ENCODE data around the gene MAP3K5.
A peak's percentile ranks its signal among the peaks of the same experiment; 100 is the strongest.
"Not testable (repeated sequence)": the region's sequence is repeated elsewhere in the genome, so short reads cannot be mapped to it uniquely, and the experiment has no call there.

The MAP3K5 gene

GRCh38 chr6:136607932-136608772 is 184.1 kb downstream of the MAP3K5 start:
- DNase-seq (ENCODE audit: low read depth): peak; percentile 38

DNA sequence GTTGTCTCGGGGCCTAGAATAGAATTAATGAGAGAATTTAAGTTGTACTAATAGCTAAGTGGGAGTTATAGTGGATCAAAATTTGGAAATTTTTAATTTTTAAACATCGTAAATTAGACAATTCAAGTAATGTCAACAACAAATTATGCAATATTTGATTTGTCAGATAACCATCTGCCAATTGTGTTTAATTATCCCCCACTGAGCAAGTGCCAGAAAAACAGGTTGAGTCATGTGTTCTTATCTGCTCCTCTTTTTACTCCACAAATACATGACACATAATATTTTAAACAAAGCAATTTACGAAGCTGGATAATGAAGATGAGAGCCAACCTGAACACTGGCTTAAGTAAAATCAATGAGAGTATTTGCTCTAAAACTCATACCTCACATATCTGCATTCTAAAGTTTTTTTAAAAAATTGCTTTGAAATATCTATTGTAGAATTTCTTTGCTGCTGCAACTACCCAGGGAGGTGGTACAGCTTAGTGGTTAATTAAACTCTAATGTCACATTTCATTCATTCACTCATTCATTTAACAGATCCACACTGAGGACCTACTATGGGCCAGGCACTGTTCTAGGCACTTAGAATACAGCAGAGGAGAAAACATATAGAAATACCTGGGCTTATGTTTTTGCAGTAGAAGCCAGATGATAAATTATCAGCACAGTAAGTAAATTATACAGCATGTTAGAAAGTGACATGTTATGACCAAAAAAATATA is 184.9 kb downstream of the MAP3K5 start:
- no peak for DNase-seq (ENCODE audit: low read depth)

DNA sequence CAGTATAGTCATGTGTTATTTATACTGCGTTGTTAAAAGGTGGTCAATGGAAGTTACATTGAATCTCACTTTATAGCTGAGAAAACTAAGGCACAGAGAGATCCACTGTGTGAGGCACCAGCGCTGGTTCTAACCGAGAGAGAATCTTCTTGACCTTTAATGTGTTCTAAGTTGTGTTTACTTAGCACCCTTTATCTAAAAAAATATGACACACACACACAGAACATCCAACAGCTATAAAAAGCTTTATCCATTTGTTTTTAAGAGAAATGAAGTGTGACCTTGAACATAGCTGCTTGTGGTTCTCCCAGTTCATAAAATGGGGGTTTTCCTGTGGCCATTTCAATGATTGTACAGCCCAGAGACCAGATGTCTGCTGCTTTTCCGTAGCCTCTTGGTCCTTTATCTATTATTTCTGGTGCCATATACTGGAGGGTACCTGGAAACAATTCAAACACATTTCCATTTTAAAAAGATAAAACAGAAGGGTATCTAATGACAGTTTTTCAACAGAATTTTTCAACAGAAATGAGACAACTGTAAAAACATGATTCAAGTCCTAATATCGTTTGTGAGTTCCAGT is 187.3 kb downstream of the MAP3K5 start:
- no peak for DNase-seq (ENCODE audit: low read depth)

DNA sequence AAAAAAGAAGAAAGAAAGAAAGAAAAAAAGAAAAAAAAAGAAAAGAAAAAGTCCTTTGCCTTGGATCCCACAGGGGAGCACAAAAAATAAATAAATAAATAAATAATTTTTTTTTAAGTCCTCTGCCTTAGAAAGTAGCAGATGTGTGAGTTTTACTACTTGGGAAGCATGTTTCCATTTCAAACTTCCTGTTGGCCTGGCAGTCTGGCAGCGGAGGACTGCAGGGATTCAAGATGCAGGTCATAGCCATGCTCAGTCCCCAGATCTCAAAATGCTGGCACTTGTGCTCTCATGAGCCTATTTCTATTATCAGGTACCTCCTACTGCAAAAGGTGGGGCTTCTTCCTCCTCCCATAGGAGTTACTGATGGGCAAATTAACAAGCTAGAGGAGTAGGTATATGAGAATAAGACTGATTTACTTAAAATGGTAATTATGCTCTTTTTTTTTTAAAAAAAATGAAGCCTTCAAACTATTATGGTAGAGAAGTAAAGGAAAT is 187.9 kb downstream of the MAP3K5 start:
- no peak for DNase-seq (ENCODE audit: low read depth)

DNA sequence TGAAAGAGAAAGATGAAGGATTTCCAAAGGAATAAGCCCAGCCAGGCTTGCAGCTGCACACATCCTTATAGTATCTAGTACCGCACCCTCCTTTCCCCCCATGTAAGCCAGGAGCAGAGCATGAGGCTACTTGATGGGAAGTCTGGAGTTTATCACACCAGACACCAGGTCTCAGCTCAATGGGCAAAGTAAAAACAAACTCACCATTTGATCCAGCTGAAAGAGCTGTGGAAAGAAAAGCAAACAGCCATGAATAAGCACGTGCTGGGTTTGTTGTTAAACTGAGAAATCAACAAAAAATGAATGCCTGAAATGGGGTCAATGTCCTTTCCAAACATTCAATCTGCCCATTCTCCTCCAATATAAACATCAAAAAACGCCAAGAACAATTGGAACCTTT is 191.5 kb downstream of the MAP3K5 start:
- peak; percentile 58 for DNase-seq (ENCODE audit: low read depth)

GRCh38 chr6:136599329-136600011 is 192.8 kb downstream of the MAP3K5 start:
- DNase-seq (ENCODE audit: low read depth): peak; percentile 64

- DNase-seq (ENCODE audit: low read depth): no peak
Observed at GRCh38 chr6:136598048-136598447, 194.2 kb downstream of the MAP3K5 start.

DNA sequence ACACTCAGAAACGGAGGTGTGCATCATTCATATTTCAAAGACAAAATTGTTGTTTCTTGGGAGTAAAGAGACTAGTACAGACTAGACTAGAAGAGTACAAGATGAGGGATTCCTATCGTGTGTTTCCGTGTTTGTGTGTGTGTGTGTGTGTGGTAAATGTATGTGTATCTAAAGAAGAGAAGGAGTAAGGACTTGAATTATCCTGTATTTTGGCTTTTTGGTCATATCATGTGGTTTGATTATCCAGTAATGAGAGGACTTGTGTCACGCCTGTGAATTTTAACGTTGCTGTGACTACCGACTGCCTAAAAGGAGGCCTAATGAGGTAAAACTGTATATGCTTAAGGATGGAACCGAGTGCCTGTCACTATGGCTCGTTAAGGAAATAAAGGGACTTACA is 197.6 kb downstream of the MAP3K5 start:
- no peak for DNase-seq (ENCODE audit: low read depth)

DNA sequence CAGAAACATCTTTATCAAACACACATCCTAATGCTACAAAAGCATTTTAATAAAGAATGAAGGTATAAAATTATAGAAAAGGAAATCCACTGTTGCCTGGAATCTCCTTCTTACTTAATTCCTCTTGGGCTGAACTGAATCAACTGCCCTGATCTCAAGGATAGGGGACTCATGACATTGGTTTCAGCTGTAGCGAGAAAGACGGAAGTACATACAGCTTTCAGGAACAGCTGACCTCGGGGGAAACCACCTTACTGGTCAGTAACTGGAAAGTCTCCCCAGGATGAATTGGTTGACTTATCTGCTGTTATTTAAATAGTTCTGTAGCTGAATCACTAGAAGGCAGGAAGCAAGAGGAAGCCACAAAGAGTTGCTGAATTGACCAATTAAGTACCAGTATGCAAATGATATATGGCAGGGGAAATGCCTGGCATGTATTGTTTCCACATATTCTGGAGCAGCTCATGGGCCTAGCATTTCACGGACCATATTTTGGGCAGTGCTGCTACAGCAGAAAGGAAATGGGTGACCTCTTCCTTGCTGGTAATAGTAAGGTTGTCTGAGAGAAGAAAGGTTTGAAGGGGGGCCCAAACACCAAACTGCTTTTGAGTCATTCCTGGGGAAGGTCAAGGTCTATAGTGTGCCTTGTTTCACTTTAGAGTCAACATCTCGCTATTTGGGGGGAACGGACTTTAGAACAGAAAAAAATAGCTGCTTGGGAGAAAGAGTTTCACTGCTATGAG is 198.4 kb downstream of the MAP3K5 start:
- peak; percentile 98 for DNase-seq (ENCODE audit: low read depth)

GRCh38 chr6:136592930-136593673 is 199.2 kb downstream of the MAP3K5 start:
- DNase-seq (ENCODE audit: low read depth): peak; percentile 66

- DNase-seq (ENCODE audit: low read depth): no peak
Observed at GRCh38 chr6:136591617-136592016, 200.7 kb downstream of the MAP3K5 start.

DNA sequence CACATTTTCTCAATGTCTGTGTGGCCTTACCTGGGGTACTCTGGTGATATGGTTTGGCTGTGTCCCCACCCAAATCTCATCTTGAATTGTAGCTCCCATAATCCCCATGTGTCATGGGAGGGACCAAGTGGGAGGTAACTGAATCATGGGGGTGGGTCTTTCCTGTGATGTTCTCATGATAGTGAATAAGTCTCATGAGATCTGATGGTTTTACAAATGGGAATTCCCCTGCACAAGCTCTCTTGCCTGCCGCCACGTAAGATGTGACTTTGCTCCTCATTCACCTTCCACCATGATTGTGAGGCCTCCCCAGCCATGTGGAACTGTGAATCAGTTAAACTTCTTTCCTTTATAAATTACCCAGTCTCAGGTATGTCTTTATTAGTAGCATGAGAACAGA is 201.4 kb downstream of the MAP3K5 start:
- not testable (repeated sequence) for DNase-seq (ENCODE audit: low read depth)

DNA sequence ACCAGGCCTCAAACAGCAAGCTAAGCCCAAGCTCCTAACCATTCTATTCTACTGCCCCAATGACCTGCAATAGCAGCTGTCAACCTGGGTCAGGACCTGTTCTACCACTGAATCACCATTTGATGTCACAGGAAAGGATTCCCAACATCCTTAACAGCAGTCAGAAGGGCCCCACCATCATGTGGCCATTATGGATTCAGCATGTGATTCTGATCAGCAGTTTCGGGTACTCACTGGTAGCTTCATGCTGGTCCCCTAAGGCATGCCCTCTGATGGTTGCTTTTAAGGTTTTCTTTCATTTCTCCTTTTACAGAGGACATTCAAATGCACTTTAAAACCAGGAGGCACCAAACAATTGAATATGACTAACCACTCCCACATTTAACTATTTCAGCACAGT is 204.8 kb downstream of the MAP3K5 start:
- DNase-seq (ENCODE audit: low read depth): no peak

GRCh38 chr6:136586295-136586694 is 206.0 kb downstream of the MAP3K5 start:
- peak; percentile 95 for DNase-seq (ENCODE audit: low read depth)

GRCh38 chr6:136585523-136585922 is 206.8 kb downstream of the MAP3K5 start:
- DNase-seq (ENCODE audit: low read depth): not testable (repeated sequence)

GRCh38 chr6:136584290-136584689 is 208.0 kb downstream of the MAP3K5 start:
- DNase-seq (ENCODE audit: low read depth): not testable (repeated sequence)

- peak; percentile 93 for DNase-seq (ENCODE audit: low read depth)
Observed at GRCh38 chr6:136582711-136583471, 209.4 kb downstream of the MAP3K5 start.

DNA sequence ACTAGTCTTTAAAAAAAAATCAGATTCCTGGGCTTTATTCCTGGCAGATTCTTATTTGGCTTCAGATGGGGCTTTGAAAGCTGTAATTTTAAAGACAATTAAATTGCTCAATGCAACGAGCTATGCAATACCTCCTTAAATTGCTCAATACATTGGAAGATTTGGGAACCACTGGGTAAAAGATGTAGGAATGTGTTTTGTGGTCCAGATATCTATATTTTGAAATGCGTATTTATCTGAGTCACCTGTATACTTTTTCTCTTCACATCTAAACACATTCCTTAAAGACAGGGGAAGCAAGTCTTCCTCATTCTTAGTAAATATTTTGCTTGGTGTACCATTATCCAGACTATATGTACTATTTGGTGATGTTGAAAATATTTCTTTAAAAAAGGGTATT is 212.5 kb downstream of the MAP3K5 start:
- DNase-seq (ENCODE audit: low read depth): peak; percentile 53

GRCh38 chr6:136576821-136577220 is 215.5 kb downstream of the MAP3K5 start:
- no peak for DNase-seq (ENCODE audit: low read depth)

DNA sequence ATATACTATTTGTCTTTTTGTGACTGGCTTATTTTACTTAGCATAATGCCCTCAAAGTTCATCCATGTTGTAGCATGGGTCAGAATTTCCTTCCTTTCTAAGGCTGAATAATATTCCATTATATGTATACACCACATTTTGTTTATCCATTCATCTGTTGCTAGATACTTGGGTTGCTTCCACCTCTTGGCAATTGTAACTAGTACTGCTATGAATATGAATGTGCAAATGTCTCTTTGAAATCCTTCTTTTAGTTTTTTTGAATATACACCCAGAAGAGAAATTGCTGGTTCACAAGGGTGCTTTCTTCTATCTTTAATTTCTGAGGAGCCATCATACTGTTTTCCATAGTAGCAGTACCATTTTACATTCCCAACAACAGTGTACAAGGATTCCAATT is 220.8 kb downstream of the MAP3K5 start:
- no peak for DNase-seq (ENCODE audit: low read depth)
